ENCODE results near the gene GPR39. TPM values are rescaled to one million over a fixed set of nuclear protein-coding genes. Genes with fewer than 3 reads are reported as not detected.

GPR39 gene
- total and polyA plus RNA-seq, 12 donors, result 0.04 TPM; not detected in 11

GRCh38 chr2:132495881-132496280 is 79.3 kb downstream of the GPR39 start:
- no peaks in the 10 kb centered on the region for H3K27me3 ChIP-seq
- WGBS, 2 donors, result 92 to 93% methylated on average over 2 of the region's 2 CpGs
- no peak for DNase-seq
- ATAC-seq, result no peak
- intact Hi-C loops (cut with DNase I), result no loop called here
- no peaks in the 10 kb centered on the region for H3K4me1 ChIP-seq
- H3K9me3 ChIP-seq, result no peaks in the 10 kb centered on the region
- no peak overlapping the region for H3K4me3 ChIP-seq
- no peaks in the 10 kb centered on the region for H3K36me3 ChIP-seq
- no peak overlapping the region for H3K27ac ChIP-seq
- TF ChIP-seq, protein P1, sequence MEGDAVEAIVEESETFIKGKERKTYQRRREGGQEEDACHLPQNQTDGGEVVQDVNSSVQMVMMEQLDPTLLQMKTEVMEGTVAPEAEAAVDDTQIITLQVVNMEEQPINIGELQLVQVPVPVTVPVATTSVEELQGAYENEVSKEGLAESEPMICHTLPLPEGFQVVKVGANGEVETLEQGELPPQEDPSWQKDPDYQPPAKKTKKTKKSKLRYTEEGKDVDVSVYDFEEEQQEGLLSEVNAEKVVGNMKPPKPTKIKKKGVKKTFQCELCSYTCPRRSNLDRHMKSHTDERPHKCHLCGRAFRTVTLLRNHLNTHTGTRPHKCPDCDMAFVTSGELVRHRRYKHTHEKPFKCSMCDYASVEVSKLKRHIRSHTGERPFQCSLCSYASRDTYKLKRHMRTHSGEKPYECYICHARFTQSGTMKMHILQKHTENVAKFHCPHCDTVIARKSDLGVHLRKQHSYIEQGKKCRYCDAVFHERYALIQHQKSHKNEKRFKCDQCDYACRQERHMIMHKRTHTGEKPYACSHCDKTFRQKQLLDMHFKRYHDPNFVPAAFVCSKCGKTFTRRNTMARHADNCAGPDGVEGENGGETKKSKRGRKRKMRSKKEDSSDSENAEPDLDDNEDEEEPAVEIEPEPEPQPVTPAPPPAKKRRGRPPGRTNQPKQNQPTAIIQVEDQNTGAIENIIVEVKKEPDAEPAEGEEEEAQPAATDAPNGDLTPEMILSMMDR (IDR thresholded peaks at IDR 0.05), result no peak

- Histone ChIP-seq H3K4me1 (no peaks in the 10 kb centered on the region), H3K36me3 (no peaks in the 10 kb centered on the region), H3K9me3 (peaks cover 0 to 4% (median 0%) of the 10 kb centered on the region in 11 donors), H3K4me3 (no peak overlapping the region), H3K27me3 (peaks cover 0 to 1% (median 0%) of the 10 kb centered on the region in 7 donors), H3K27ac (no peak overlapping the region)
- no peak for ATAC-seq
- TF ChIP-seq, protein P1 (IDR thresholded peaks at IDR 0.05), result no peak
- intact Hi-C loops (cut with DNase I), result no loop called here
- DNase-seq, result no peak
- 73 to 81% methylated on average over 4 of the region's 4 CpGs for WGBS, 2 donors
Observed at GRCh38 chr2:132496555-132496954, 80.0 kb downstream of the GPR39 start.

- Histone ChIP-seq H3K36me3 (no peaks in the 10 kb centered on the region), H3K27ac (no peak overlapping the region), H3K4me3 (no peak overlapping the region), H3K27me3 (peaks cover 0 to 7% (median 0%) of the 10 kb centered on the region in 7 donors), H3K9me3 (peaks cover 0 to 15% (median 2%) of the 10 kb centered on the region in 11 donors), H3K4me1 (no peaks in the 10 kb centered on the region)
- TF ChIP-seq, protein P1 (IDR thresholded peaks at IDR 0.05), result no peak
- intact Hi-C loops (cut with DNase I), result no loop called here
- ATAC-seq, result no peak
- no peak for DNase-seq
Observed at GRCh38 chr2:132497591-132497990, 81.0 kb downstream of the GPR39 start.

GRCh38 chr2:132503701-132504100 is 87.1 kb downstream of the GPR39 start:
- H3K9me3 ChIP-seq, result peaks cover 0 to 54% (median 5%) of the 10 kb centered on the region in 11 donors
- no peak overlapping the region for H3K27ac ChIP-seq
- intact Hi-C loops (cut with DNase I), result no loop called here
- no peaks in the 10 kb centered on the region for H3K36me3 ChIP-seq
- H3K4me3 ChIP-seq, result no peak overlapping the region
- H3K27me3 ChIP-seq, result peaks cover 0 to 7% (median 0%) of the 10 kb centered on the region in 7 donors
- ATAC-seq, result no peak
- WGBS, 2 donors, result 53 to 58% methylated on average over 1 of the region's 1 CpG
- DNase-seq, result no peak
- TF ChIP-seq, protein P1 (IDR thresholded peaks at IDR 0.05), result no peak
- no peaks in the 10 kb centered on the region for H3K4me1 ChIP-seq

Measured in heart right ventricle (tissue), 16 donors.